ENCODE results near the gene RAG1.

Gene RAG1

DNA sequence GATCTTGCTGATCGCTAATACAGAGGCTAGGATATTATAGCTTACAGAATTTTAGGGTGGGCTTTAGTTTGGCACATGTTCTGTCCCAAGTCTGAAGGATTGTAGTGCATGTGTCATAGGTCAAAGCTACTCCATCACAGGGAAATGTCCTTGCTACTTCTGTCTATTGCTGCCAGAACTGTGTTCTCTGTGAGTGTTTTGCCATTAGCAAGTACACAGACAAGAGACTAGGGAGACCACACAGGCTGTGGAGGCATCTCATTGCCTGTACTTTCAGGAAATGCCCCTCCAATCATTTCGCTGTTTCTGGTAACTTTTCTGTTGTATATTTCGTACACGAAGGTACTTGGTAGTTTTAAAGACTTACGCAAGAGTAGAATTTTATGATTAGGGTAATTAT, 55.7 kb downstream of the RAG1 start:
- TF ChIP-seq ZBTB7A (IDR thresholded peaks at IDR 0.05; ENCODE audit: low read depth) (no peak), YY1 (IDR thresholded peaks at IDR 0.05; ENCODE audit: low read depth) (no peak), TCF12 (IDR thresholded peaks at IDR 0.05; ENCODE audit: low read depth) (no peak), EGR1 (IDR thresholded peaks at IDR 0.05) (no peak), FOXM1 (IDR thresholded peaks at IDR 0.05; ENCODE audit: borderline replicate concordance, low read depth) (no peak), RAD21 (IDR thresholded peaks at IDR 0.05; ENCODE audit: low read depth) (no peak), CREB1 (IDR thresholded peaks at IDR 0.05; ENCODE audit: low read depth) (no peak), TAF1 (IDR thresholded peaks at IDR 0.05; ENCODE audit: low read depth) (no peak), CEBPB (IDR thresholded peaks at IDR 0.05) (no peak), TEAD4 (IDR thresholded peaks at IDR 0.05) (no peak), MAX (IDR thresholded peaks at IDR 0.05) (no peak), NFIC (IDR thresholded peaks at IDR 0.05) (no peak), EP300 (IDR thresholded peaks at IDR 0.05; ENCODE audit: borderline replicate concordance) (no peak)
- TF ChIP-seq, protein P1, sequence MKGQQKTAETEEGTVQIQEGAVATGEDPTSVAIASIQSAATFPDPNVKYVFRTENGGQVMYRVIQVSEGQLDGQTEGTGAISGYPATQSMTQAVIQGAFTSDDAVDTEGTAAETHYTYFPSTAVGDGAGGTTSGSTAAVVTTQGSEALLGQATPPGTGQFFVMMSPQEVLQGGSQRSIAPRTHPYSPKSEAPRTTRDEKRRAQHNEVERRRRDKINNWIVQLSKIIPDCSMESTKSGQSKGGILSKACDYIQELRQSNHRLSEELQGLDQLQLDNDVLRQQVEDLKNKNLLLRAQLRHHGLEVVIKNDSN (IDR thresholded peaks at IDR 0.05): no peak
- TF ChIP-seq, protein P2, sequence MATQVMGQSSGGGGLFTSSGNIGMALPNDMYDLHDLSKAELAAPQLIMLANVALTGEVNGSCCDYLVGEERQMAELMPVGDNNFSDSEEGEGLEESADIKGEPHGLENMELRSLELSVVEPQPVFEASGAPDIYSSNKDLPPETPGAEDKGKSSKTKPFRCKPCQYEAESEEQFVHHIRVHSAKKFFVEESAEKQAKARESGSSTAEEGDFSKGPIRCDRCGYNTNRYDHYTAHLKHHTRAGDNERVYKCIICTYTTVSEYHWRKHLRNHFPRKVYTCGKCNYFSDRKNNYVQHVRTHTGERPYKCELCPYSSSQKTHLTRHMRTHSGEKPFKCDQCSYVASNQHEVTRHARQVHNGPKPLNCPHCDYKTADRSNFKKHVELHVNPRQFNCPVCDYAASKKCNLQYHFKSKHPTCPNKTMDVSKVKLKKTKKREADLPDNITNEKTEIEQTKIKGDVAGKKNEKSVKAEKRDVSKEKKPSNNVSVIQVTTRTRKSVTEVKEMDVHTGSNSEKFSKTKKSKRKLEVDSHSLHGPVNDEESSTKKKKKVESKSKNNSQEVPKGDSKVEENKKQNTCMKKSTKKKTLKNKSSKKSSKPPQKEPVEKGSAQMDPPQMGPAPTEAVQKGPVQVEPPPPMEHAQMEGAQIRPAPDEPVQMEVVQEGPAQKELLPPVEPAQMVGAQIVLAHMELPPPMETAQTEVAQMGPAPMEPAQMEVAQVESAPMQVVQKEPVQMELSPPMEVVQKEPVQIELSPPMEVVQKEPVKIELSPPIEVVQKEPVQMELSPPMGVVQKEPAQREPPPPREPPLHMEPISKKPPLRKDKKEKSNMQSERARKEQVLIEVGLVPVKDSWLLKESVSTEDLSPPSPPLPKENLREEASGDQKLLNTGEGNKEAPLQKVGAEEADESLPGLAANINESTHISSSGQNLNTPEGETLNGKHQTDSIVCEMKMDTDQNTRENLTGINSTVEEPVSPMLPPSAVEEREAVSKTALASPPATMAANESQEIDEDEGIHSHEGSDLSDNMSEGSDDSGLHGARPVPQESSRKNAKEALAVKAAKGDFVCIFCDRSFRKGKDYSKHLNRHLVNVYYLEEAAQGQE (IDR thresholded peaks at IDR 0.05; ENCODE audit: low read depth): no peak

DNA sequence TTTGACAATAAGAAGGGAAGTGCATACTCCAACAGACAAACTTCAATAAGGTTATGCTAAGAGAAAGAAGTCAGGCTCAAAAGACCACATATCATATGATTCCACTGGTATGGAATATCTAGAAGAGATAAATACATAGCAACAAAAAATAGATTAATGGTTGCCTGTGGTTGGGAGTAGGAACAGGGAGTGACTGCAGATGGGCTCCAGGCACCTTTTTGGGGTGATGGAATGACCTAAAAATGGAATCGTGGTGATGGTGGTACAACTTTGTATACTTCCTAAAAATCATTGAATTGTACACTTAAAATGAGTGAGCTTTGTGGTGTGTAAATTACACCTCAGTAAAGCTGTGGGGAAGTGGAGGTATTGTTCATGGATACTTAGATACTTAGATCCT, 59.2 kb downstream of the RAG1 start:
- TF ChIP-seq YY1 (IDR thresholded peaks at IDR 0.05; ENCODE audit: low read depth) (no peak), EGR1 (IDR thresholded peaks at IDR 0.05) (no peak), TEAD4 (IDR thresholded peaks at IDR 0.05) (no peak), TAF1 (IDR thresholded peaks at IDR 0.05; ENCODE audit: low read depth) (no peak), RAD21 (IDR thresholded peaks at IDR 0.05; ENCODE audit: low read depth) (no peak), FOXM1 (IDR thresholded peaks at IDR 0.05; ENCODE audit: borderline replicate concordance, low read depth) (no peak), NFIC (IDR thresholded peaks at IDR 0.05) (no peak), ZBTB7A (IDR thresholded peaks at IDR 0.05; ENCODE audit: low read depth) (no peak), MAX (IDR thresholded peaks at IDR 0.05) (no peak), CREB1 (IDR thresholded peaks at IDR 0.05; ENCODE audit: low read depth) (no peak), TCF12 (IDR thresholded peaks at IDR 0.05; ENCODE audit: low read depth) (no peak), CEBPB (IDR thresholded peaks at IDR 0.05) (no peak)
- TF ChIP-seq, protein P2 (IDR thresholded peaks at IDR 0.05; ENCODE audit: low read depth): no peak

GRCh38 chr11:36627471-36627870, 59.7 kb downstream of the RAG1 start:
- no peak for TF ChIP-seq RAD21 (IDR thresholded peaks at IDR 0.05; ENCODE audit: low read depth)
- TF ChIP-seq CREB1 (IDR thresholded peaks at IDR 0.05; ENCODE audit: low read depth): no peak
- TF ChIP-seq, protein P1 (IDR thresholded peaks at IDR 0.05): no peak
- no peak for TF ChIP-seq NFIC (IDR thresholded peaks at IDR 0.05)
- TF ChIP-seq TCF12 (IDR thresholded peaks at IDR 0.05; ENCODE audit: low read depth): no peak
- TF ChIP-seq, protein P2 (IDR thresholded peaks at IDR 0.05; ENCODE audit: low read depth): no peak
- no peak for TF ChIP-seq TEAD4 (IDR thresholded peaks at IDR 0.05)
- TF ChIP-seq TAF1 (IDR thresholded peaks at IDR 0.05; ENCODE audit: low read depth): no peak
- no peak for TF ChIP-seq EP300 (IDR thresholded peaks at IDR 0.05; ENCODE audit: borderline replicate concordance)
- no peak for TF ChIP-seq EGR1 (IDR thresholded peaks at IDR 0.05)
- no peak for TF ChIP-seq FOXM1 (IDR thresholded peaks at IDR 0.05; ENCODE audit: borderline replicate concordance, low read depth)
- no peak for TF ChIP-seq YY1 (IDR thresholded peaks at IDR 0.05; ENCODE audit: low read depth)
- TF ChIP-seq CEBPB (IDR thresholded peaks at IDR 0.05): no peak
- no peak for TF ChIP-seq MAX (IDR thresholded peaks at IDR 0.05)
- no peak for TF ChIP-seq ZBTB7A (IDR thresholded peaks at IDR 0.05; ENCODE audit: low read depth)

DNA sequence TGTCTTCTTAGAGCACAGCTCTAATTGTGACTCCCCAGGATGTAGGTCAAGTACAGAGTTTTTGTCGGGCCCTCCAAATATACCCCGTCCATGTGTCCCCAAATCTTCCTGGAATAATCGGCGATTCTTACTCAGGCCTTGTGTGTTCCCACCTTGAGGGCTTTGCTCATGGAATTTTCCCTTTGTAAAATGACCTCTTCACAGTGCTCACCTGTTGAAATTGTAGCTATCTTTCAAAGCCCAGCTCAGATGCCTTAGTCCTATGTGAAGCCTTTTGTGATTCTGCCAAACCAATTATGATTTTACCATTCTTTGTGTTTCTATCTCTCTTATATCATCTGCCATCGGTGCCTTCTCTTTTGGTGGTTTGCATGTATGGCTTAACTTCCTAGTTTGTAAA, 60.3 kb downstream of the RAG1 start:
- TF ChIP-seq RAD21 (IDR thresholded peaks at IDR 0.05; ENCODE audit: low read depth): no peak
- TF ChIP-seq, protein P1 (IDR thresholded peaks at IDR 0.05): no peak
- no peak for TF ChIP-seq TAF1 (IDR thresholded peaks at IDR 0.05; ENCODE audit: low read depth)
- TF ChIP-seq FOXM1 (IDR thresholded peaks at IDR 0.05; ENCODE audit: borderline replicate concordance, low read depth): no peak
- TF ChIP-seq EGR1 (IDR thresholded peaks at IDR 0.05): no peak
- TF ChIP-seq, protein P2 (IDR thresholded peaks at IDR 0.05; ENCODE audit: low read depth): no peak
- no peak for TF ChIP-seq TEAD4 (IDR thresholded peaks at IDR 0.05)
- TF ChIP-seq CEBPB (IDR thresholded peaks at IDR 0.05): no peak
- no peak for TF ChIP-seq MAX (IDR thresholded peaks at IDR 0.05)
- TF ChIP-seq TCF12 (IDR thresholded peaks at IDR 0.05; ENCODE audit: low read depth): no peak
- no peak for TF ChIP-seq NFIC (IDR thresholded peaks at IDR 0.05)
- no peak for TF ChIP-seq EP300 (IDR thresholded peaks at IDR 0.05; ENCODE audit: borderline replicate concordance)
- TF ChIP-seq CREB1 (IDR thresholded peaks at IDR 0.05; ENCODE audit: low read depth): no peak
- no peak for TF ChIP-seq YY1 (IDR thresholded peaks at IDR 0.05; ENCODE audit: low read depth)
- TF ChIP-seq ZBTB7A (IDR thresholded peaks at IDR 0.05; ENCODE audit: low read depth): no peak
